Fibroblast of mammary gland (primary cell): ENCODE results near the gene TATDN3.
"Not testable (repeated sequence)": the region's sequence is repeated elsewhere in the genome, so short reads cannot be mapped to it uniquely, and the experiment has no call there.

Experiments used
- DNase-seq: peaks from one replicate; pipeline ENCODE4 v3.0.0-alpha.2; 2010; ENCODE audit warnings: low read depth
- H3K4me3 ChIP-seq: 2 replicates; pipeline ENCODE4 v1.5.1; 2011; ENCODE audit warnings: low read depth, mild to moderate bottlenecking, low read length, moderate library complexity; ENCODE audit not compliant: control insufficient read depth
- TF ChIP-seq, protein P1 (sequence below): conservative IDR thresholded peaks from 2 replicates; pipeline ENCODE4 v1.5.1; 2011; ENCODE audit warnings: low read depth, low read length, inconsistent platforms; ENCODE audit not compliant: control insufficient read depth, insufficient read depth

TATDN3 gene

DNA sequence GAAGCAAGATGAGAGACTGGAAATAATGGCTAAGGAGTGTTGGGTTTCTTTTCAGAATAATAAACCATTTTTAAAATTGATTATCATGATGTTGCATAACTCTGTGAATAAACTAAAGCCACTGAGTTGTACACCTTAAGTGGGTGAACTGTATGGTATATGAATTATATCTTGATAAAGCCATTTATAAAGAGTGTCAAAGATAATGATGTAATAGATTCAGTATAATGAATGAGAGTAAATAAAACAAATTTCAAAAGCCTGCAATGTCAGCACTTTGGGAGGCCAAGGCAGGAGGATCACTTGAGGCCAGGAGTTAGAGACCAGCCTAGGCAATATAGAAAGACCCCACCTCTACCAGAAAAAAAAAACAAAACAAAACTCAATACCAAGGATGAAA lies 16.5 kb upstream of the TATDN3 start:
- DNase-seq, result no peak
- TF ChIP-seq, protein P1, sequence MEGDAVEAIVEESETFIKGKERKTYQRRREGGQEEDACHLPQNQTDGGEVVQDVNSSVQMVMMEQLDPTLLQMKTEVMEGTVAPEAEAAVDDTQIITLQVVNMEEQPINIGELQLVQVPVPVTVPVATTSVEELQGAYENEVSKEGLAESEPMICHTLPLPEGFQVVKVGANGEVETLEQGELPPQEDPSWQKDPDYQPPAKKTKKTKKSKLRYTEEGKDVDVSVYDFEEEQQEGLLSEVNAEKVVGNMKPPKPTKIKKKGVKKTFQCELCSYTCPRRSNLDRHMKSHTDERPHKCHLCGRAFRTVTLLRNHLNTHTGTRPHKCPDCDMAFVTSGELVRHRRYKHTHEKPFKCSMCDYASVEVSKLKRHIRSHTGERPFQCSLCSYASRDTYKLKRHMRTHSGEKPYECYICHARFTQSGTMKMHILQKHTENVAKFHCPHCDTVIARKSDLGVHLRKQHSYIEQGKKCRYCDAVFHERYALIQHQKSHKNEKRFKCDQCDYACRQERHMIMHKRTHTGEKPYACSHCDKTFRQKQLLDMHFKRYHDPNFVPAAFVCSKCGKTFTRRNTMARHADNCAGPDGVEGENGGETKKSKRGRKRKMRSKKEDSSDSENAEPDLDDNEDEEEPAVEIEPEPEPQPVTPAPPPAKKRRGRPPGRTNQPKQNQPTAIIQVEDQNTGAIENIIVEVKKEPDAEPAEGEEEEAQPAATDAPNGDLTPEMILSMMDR, result no peak
- H3K4me3 ChIP-seq, result no peak overlapping the region

DNA sequence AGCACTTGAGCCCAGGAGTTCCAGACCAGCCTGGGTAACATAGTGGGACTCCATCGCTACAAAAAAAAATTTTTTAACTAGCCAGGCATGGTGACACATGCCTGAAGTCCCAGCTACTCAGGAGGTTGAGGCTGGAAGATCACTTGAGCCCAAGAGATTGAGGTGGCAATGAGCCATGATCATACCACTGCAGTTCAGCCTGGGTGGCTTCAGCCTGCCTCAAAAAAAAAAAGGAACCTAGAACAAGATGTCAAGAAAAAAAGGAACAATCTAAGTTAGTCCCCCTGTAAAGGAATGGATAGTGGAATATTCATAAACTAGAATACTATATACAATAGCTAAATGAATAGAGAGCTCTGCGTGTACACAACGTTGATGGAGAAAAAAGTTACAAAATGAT lies 14.5 kb upstream of the TATDN3 start:
- DNase-seq, result no peak
- H3K4me3 ChIP-seq, result no peak overlapping the region
- TF ChIP-seq, protein P1, result no peak

DNA sequence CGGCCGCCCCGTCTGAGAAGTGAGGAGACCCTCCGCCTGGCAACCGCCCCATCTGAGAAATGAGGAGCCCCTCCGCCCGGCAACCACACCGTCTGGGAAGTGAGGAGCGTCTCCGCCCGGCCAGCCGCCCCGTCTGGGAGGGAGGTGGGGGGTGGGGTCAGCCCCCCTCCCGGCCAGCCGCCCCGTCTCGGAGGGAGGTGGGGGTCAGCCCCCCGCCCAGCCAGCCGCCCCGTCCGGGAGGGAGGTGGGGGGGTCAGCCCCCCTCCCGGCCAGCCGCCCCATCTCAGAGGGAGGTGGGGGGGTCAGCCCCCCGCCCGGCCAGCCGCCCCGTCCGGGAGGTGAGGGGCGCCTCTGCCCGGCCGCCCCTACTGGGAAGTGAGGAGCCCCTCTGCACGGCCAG lies 12.6 kb upstream of the TATDN3 start:
- not testable (repeated sequence) for DNase-seq, H3K4me3 ChIP-seq

DNA sequence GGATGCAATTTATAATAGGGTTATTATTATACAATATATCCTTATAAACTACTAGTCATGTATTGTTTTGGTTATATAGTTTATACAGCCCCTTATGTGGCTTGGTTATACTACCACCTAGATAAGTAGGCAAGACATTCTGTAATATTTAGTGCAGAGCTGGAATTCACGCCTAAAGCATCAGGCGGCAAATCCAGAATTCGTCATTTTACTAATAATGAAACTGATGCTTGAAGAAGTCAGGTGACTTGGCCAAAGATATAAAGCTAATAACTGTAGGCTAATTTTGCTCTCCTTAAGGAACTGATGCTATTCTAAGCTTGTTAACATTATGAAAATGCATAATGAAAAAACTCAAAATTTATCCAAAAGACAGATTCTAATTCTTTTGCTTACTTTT lies 10.9 kb upstream of the TATDN3 start:
- H3K4me3 ChIP-seq, result no peak overlapping the region
- TF ChIP-seq, protein P1, result no peak
- DNase-seq, result no peak

DNA sequence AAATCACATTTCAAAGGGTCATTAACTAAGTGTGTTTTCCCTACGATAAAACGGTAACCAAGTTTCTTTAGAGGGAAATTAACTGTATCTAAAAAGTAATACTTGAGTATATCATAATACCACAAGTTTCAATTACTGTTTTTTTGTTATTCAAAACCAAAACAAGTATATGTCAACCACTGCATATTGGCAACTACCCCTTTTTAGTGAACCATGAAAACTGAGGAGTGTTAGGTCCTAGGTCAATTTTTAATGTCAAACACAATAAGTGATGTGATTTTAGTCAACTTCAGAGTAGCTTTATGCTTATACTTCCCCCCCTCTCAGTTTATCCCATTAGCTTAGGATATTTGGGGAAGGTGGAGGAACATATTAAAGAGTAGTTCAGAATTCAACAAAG lies 10.5 kb upstream of the TATDN3 start:
- no peak overlapping the region for H3K4me3 ChIP-seq
- no peak for DNase-seq
- TF ChIP-seq, protein P1, result no peak

DNA sequence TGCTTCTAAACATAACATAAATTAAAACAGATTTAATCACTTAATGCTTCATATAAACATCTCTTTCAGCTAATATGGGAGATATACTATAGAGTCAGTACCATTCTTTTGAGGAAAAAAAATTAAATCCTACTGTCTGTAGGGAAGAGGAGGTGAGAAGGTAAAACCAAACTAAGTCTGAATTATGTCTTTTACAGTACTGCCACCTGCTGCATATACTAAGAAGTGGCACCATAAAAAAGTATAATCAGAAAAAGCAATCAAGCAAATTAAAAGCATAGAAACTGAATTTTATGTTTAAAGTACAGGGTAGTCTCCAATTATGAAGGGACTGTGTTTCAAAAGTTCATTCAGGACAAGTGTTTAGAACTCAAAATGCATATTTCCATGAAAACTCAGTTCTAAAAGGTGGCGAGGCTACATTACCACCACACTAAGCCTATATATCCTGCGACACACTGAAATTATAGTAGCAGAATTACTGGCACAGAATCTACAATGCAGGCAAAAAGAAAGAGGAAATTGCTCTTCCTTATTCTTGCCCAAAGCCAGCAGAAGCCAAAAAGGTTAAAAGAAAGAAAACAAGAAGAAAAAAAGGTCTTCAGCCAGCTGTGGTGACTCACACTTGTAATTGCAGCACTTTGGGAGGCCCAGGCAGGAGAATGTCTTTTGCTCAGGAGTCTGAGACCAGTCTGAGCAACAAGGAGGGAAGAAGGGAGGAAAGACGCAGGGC lies 9.1 kb upstream of the TATDN3 start:
- DNase-seq, result peak; percentile 62
- TF ChIP-seq, protein P1, result peak; percentile 62
- H3K4me3 ChIP-seq, result no peak overlapping the region

DNA sequence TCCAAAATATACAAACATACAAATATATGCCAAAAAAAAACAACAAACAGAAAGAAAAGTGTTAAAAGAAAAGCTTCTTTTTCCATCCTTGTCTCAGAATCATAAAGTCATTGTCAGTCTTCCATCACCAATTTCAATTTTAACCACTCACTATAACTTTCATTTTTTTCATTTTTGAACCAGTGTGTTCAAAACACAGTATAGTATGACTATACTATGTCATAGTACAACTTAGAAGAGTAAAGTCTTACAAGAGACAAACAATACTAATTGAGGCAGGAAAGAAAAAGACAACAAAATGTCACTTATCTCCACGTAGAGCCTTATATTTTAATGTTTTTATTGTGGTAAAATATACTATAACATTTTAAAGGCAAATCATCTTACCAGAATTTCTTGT lies 7.7 kb upstream of the TATDN3 start:
- no peak overlapping the region for H3K4me3 ChIP-seq
- no peak for DNase-seq
- TF ChIP-seq, protein P1, result no peak
